NT2/D1 (cell line): ENCODE measurements around the gene PAPPA2.

Source experiments
- YY1 ChIP-seq: IDR thresholded peaks from 2 replicates; pipeline ENCODE4 v1.6.1; 2011; ENCODE audit not compliant: insufficient read length, insufficient read depth
- ZNF274 ChIP-seq: IDR thresholded peaks from 2 replicates; pipeline ENCODE4 v1.6.1; 2011; ENCODE audit warnings: mild to moderate bottlenecking, low read depth, low read length

DNA sequence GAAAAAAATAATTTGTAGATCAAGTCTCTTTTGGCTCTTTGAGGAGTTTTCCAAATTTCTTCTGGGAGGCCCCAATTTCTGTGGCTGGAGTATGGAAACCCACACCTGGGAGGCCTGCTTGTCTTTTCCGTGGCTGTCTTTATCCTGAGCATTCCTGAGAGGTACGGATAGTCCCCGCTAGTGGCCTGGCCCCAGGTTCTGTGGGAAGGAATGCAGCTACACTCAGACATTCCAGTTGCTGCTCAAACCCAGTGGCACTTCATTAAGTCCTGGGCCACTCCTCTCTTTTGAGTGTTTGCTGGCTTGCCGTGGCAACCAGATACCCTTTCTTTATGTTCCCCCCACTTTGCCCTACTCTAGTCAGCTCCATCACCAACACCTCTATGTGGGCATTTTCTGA lies 391.1 kb downstream of the PAPPA2 start:
- TF ChIP-seq ZNF274 (no peak), YY1 (no peak)
